Measurements from ENCODE around the gene RTP2. TPM values are rescaled to one million over a fixed set of nuclear protein-coding genes. Genes with fewer than 3 reads are reported as not detected.

Gene RTP2
- total and polyA plus RNA-seq, 9 of the 15 experiments (the other 6 are each of a cell fraction or from before 2014, with no cell fraction given) = not detected

GRCh38 chr3:187744169-187745151 lies 42.1 kb upstream of the RTP2 start:
- Histone ChIP-seq H4K20me1 (replicated peaks; ENCODE audit: control insufficient read depth, insufficient read depth, low read length) (peaks cover 6% of the 10 kb centered on the region; the same call in 1 of the 2 replicates), H3K4me2 (ENCODE audit: insufficient read depth, low read length) (peak overlapping the region; percentile 91), H3K9ac (ENCODE audit: insufficient read depth in 1 of 2, low read depth in 2 of 2, low read length in 2 of 2) (peak overlapping the region; percentile 98 to 99), H3K36me3 (ENCODE audit: control insufficient read depth, insufficient read depth, low read length) (no peaks in the 10 kb centered on the region), H3K9me3 (replicated peaks; ENCODE audit: control insufficient read depth, insufficient read depth, low read depth, low read length) (no peaks in the 10 kb centered on the region), H3K4me1 (replicated peaks in 1 of 2; ENCODE audit: control insufficient read depth in 2 of 2, insufficient read depth in 2 of 2, low read length in 2 of 2) (peaks cover 26 to 33% of the 10 kb centered on the region in 2 experiments), H3K4me3 (peak overlapping the region; percentile 87), H3K27me3 (ENCODE audit: control insufficient read depth in 2 of 2, insufficient read depth in 2 of 2, low read length in 2 of 2) (no peaks in the 10 kb centered on the region), H3K9me1 (ENCODE audit: control insufficient read depth, insufficient read depth, low read length) (no peaks in the 10 kb centered on the region), H3K27ac (ENCODE audit: extremely low read depth, low read depth, low read length) (peak overlapping the region; percentile 95), H2AFZ (ENCODE audit: low read depth, low read length) (peak overlapping the region; percentile 57), H3K79me2 (ENCODE audit: control insufficient read depth, insufficient read depth, low read length) (peaks cover 51% of the 10 kb centered on the region)
- WGBS (ENCODE audit: insufficient coverage, low coverage, missing lambda C conversion rate) = under 1% methylated on average over 46 of the region's 55 CpGs
- POLR2A ChIA-PET = interaction anchor here (0.6 to 1.1 kb wide), 4 partner anchors 10 to 987 kb away, joined by 3 to 4 read pairs (median 3); no protein-coding TSS in a partner anchor
- CTCF ChIA-PET (ENCODE audit: low intra/inter-chr PET ratio) = no interaction called here
- ATAC-seq (peak; percentile 47), FAIRE-seq (no peak), DNase-seq (ENCODE audit: extremely low read depth in 1 of 4, low spot score in 3 of 4) (peak; percentile 41 to 69 (median 56))
- TSS peak; percentile 80 for BruUV-seq (replicated peaks)
- in situ Hi-C loops (cut with MboI) (loop anchor here (5.0 to 25.0 kb wide), 2 partner anchors 1208 to 1393 kb away; no protein-coding TSS in a partner anchor), intact Hi-C loops (cut with micrococcal nuclease) (loop anchor here (5.0 to 10.0 kb wide), 6 partner anchors 170 to 1000 kb away; no protein-coding TSS in a partner anchor)
- TF ChIP-seq TEAD1 (CRISPR knock-in tag; IDR thresholded peaks at IDR 0.05) (no peak), HDAC1 (IDR thresholded peaks at IDR 0.05) (peak in 1 of 2 experiments; percentile 59; a peak in 2 of 4 replicates), THAP12 (CRISPR knock-in tag; IDR thresholded peaks at IDR 0.05) (0 out of 2 replicates have a peak, but pooled peaks have one; percentile 51), PHF8 (IDR thresholded peaks at IDR 0.05; ENCODE audit: borderline replicate concordance, low read length) (peak; percentile 53; the same call in 1 of the 2 replicates), ZNF121 (CRISPR knock-in tag; conservative IDR thresholded peaks at IDR 0.05) (no peak), BACH1 (tag; IDR thresholded peaks at IDR 0.05) (no peak), TAF7 (tag; IDR thresholded peaks at IDR 0.05) (no peak; the same call in 1 of the 2 replicates), RBFOX2 (IDR thresholded peaks at IDR 0.05; ENCODE audit: low read depth, low read length) (peak; percentile 77), ARHGAP35 (IDR thresholded peaks at IDR 0.05; ENCODE audit: partially characterized antibody) (no peak), ARID2 (IDR thresholded peaks at IDR 0.05) (0 out of 2 replicates have a peak, but pooled peaks have one; percentile 9), ZBED1 (IDR thresholded peaks at IDR 0.05) (no peak), SETDB1 (IDR thresholded peaks at IDR 0.05; ENCODE audit: low read length) (no peak), TAL1 (IDR thresholded peaks at IDR 0.05) (no peak), ZNF512 (tag; IDR thresholded peaks at IDR 0.05) (peak; percentile 47; the same call in 1 of the 2 replicates), SIX5 (IDR thresholded peaks at IDR 0.05; ENCODE audit: borderline replicate concordance in 1 of 2, insufficient read depth in 1 of 2, low read depth in 1 of 2, low read length in 2 of 2) (no peak), ZKSCAN3 (CRISPR knock-in tag; IDR thresholded peaks at IDR 0.05) (no peak), PHB (CRISPR knock-in tag; IDR thresholded peaks at IDR 0.05) (peak; percentile 89; the same call in 1 of the 2 replicates), KDM5B (IDR thresholded peaks at IDR 0.05; ENCODE audit: insufficient replicate concordance, low read depth, low read length) (peak; percentile 78)

Data from K562 (cell line).